PC-9 (cell line): ENCODE results near the gene IER5L. TPM values are rescaled to one million over a fixed set of nuclear protein-coding genes. Genes with fewer than 3 reads are reported as not detected.
"Not testable (repeated sequence)": the region's sequence is repeated elsewhere in the genome, so short reads cannot be mapped to it uniquely, and the experiment has no call there.

Experiments used
- BruUV-seq: library from RNA; stranded (reverse); fragments of 400-500 nt; replicated peaks from 2 replicates; lab custom pipeline; 2021; lab: Mats Ljungman, UMichigan
- CTCF ChIA-PET: fragments of 300-600 bp; sonication (Branson Sonifier 250); formaldehyde crosslinking; loops from one replicate; lab custom pipeline; 2022; ENCODE audit warnings: antibody characterized with exemption; lab: Charles Lee
- POLR2A ChIA-PET: fragments of 300-600 bp; sonication (Branson Sonifier 250); formaldehyde crosslinking; loops from one replicate; lab custom pipeline; 2022; ENCODE audit warnings: antibody characterized with exemption; ENCODE audit not compliant: unreplicated experiment; lab: Charles Lee
- DNase-seq, 2 experiments: peaks; one replicate each; pipeline versions ENCODE4 v3.0.0 to v3.0.0-alpha.2; 2015 to 2022; ENCODE audit warnings: mixed read lengths in 1 of 2
- H2AFZ ChIP-seq: fragments of 200-600 bp; sonication (generic); 2 replicates; pipeline ENCODE4 v1.8.1; 2017; ENCODE audit warnings: antibody characterized with exemption
- H3F3A ChIP-seq: fragments of 200-600 bp; sonication (generic); 2 replicates; pipeline ENCODE4 v1.8.1; 2017; ENCODE audit warnings: antibody characterized with exemption, mild to moderate bottlenecking, low read depth; ENCODE audit not compliant: insufficient read depth
- H3K27ac ChIP-seq: fragments of 200-600 bp; sonication (generic); 2 replicates; pipeline ENCODE4 v1.6.1; 2016; ENCODE audit warnings: mixed run types
- H3K27me3 ChIP-seq: fragments of 200-600 bp; sonication (generic); 2 replicates; pipeline ENCODE4 v1.6.1; 2016; ENCODE audit warnings: low read depth, mixed run types; ENCODE audit not compliant: insufficient read depth
- H3K36me3 ChIP-seq: fragments of 200-600 bp; sonication (generic); 2 replicates; pipeline ENCODE4 v1.6.1; 2016; ENCODE audit warnings: low read depth, mixed run types
- H3K4me1 ChIP-seq: fragments of 200-600 bp; sonication (generic); replicated peaks from 2 replicates; pipeline ENCODE4 v1.6.1; 2016; ENCODE audit warnings: mixed run types; ENCODE audit not compliant: insufficient read depth
- H3K4me2 ChIP-seq: fragments of 200-600 bp; sonication (generic); 2 replicates; pipeline ENCODE4 v1.6.1; 2017; ENCODE audit warnings: mixed run types
- H3K4me3 ChIP-seq: fragments of 200-600 bp; sonication (generic); 2 replicates; pipeline ENCODE4 v1.6.1; 2016; ENCODE audit warnings: mixed run types
- H3K79me2 ChIP-seq: fragments of 200-600 bp; sonication (generic); 2 replicates; pipeline ENCODE4 v1.6.1; 2017; ENCODE audit warnings: low read depth, mixed run types
- H3K9me2 ChIP-seq: fragments of 200-600 bp; sonication (generic); 2 replicates; pipeline ENCODE4 v1.8.1; 2017; ENCODE audit warnings: mild to moderate bottlenecking; ENCODE audit not compliant: insufficient read depth
- H3K9me3 ChIP-seq: fragments of 200-600 bp; sonication (generic); 2 replicates; pipeline ENCODE4 v1.8.1; 2016; ENCODE audit warnings: low read depth; ENCODE audit not compliant: insufficient read depth
- H4K20me1 ChIP-seq: fragments of 200-600 bp; sonication (generic); 2 replicates; pipeline ENCODE4 v1.8.1; 2017; ENCODE audit not compliant: insufficient read depth
- CTCF ChIP-seq: fragments of 200-600 bp; sonication (generic); conservative IDR thresholded peaks from 2 replicates; pipeline ENCODE4 v1.6.1; 2017; ENCODE audit warnings: mixed run types, antibody characterized with exemption, mild to moderate bottlenecking, moderate library complexity
- EZH2 ChIP-seq: fragments of 200-600 bp; sonication (generic); IDR thresholded peaks from 2 replicates; pipeline ENCODE4 v1.8.0; 2017; ENCODE audit warnings: antibody characterized with exemption, low read depth
- intact Hi-C: fragments of 100-400 bp; cut with micrococcal nuclease; formaldehyde crosslinking; loops from one replicate; pipeline ENCODE4 v1.10.0; 2022; ENCODE audit not compliant: unreplicated experiment
- total RNA-seq: library from RNA; stranded (reverse); gene quantifications from 2 replicates; pipeline ENCODE4 v1.2.3, GENCODE V29; 2021

IER5L gene
- total RNA-seq, 1 experiment from 2014 or later: 37.3 TPM

- CTCF ChIA-PET: interaction anchor here (0.5 to 2.1 kb wide), 4 partner anchors 9 to 494 kb away, joined by 3 to 18 read pairs (median 5); no protein-coding TSS in a partner anchor
These were observed 47.3 kb downstream of the IER5L start for GRCh38 chr9:129130791-129131190.

GRCh38 chr9:129130271-129130670, 47.8 kb downstream of the IER5L start:
- H3K9me3 ChIP-seq, DNase-seq, H3K4me1 ChIP-seq, H2AFZ ChIP-seq, H3K27ac ChIP-seq, H3K79me2 ChIP-seq, H3K4me3 ChIP-seq, H3K27me3 ChIP-seq, H3K4me2 ChIP-seq, BruUV-seq, H3K36me3 ChIP-seq, H4K20me1 ChIP-seq, H3K9me2 ChIP-seq: not testable (repeated sequence)
- H3F3A ChIP-seq: peaks cover 12% of the 10 kb centered on the region
- ChIA-PET CTCF (interaction anchor here (0.6 to 2.1 kb wide), 3 partner anchors 10 to 494 kb away, joined by 3 to 18 read pairs (median 4); no protein-coding TSS in a partner anchor), POLR2A (interaction anchor here (0.6 kb wide), 2 partner anchors 487 to 614 kb away, joined by 3 to 7 read pairs; no protein-coding TSS in a partner anchor)
- intact Hi-C loops: loop anchor here (2.0 to 5.0 kb wide), 2 partner anchors 481 to 662 kb away; no protein-coding TSS in a partner anchor

More at GRCh38 chr9:129130791-129131190, 47.3 kb downstream of the IER5L start:
- H3F3A ChIP-seq: peaks cover 10% of the 10 kb centered on the region; the same call in 1 of the 2 replicates
- H4K20me1 ChIP-seq: no peaks in the 10 kb centered on the region
- TF ChIP-seq EZH2: no peak
- no peak for TF ChIP-seq CTCF
- H3K27ac ChIP-seq: no peak overlapping the region
- BruUV-seq: no TSS peak
- no peaks in the 10 kb centered on the region for H3K9me3 ChIP-seq
- POLR2A ChIA-PET: interaction anchor here (0.6 kb wide), 1 partner anchor 613 kb away, joined by 3 read pairs; no protein-coding TSS in a partner anchor
- H3K4me1 ChIP-seq: peaks cover 1% of the 10 kb centered on the region; the same call in 1 of the 2 replicates
- H3K4me2 ChIP-seq: no peak overlapping the region
- H3K9me2 ChIP-seq: no peaks in the 10 kb centered on the region
- no peaks in the 10 kb centered on the region; the same call in 1 of the 2 replicates for H3K36me3 ChIP-seq
- DNase-seq: no peak
- H3K27me3 ChIP-seq: no peaks in the 10 kb centered on the region
- intact Hi-C loops: loop anchor here (2.0 to 5.0 kb wide), 2 partner anchors 480 to 662 kb away; no protein-coding TSS in a partner anchor
- no peaks in the 10 kb centered on the region for H3K79me2 ChIP-seq
- H3K4me3 ChIP-seq: no peak overlapping the region
- no peak overlapping the region for H2AFZ ChIP-seq

GRCh38 chr9:129128689-129129088, 49.4 kb downstream of the IER5L start:
- H3K4me3 ChIP-seq: no peak overlapping the region
- peaks cover 19% of the 10 kb centered on the region for H3F3A ChIP-seq
- H3K4me1 ChIP-seq: peaks cover 17% of the 10 kb centered on the region
- ChIA-PET CTCF (interaction anchor here (0.7 kb wide), 1 partner anchor 1923 kb away, joined by 3 read pairs; no protein-coding TSS in a partner anchor), POLR2A (interaction anchor here (0.7 kb wide), 1 partner anchor 645 kb away, joined by 6 read pairs; no protein-coding TSS in a partner anchor)
- BruUV-seq: no TSS peak
- H3K9me3 ChIP-seq: no peaks in the 10 kb centered on the region
- no peak overlapping the region for H3K4me2 ChIP-seq
- intact Hi-C loops: no loop called here
- H3K27ac ChIP-seq: no peak overlapping the region
- no peaks in the 10 kb centered on the region for H3K79me2 ChIP-seq
- H3K36me3 ChIP-seq: no peaks in the 10 kb centered on the region; the same call in 1 of the 2 replicates
- H4K20me1 ChIP-seq: no peaks in the 10 kb centered on the region
- H3K27me3 ChIP-seq: no peaks in the 10 kb centered on the region
- TF ChIP-seq CTCF (no peak), EZH2 (no peak)
- H3K9me2 ChIP-seq: no peaks in the 10 kb centered on the region
- DNase-seq: no peak
- H2AFZ ChIP-seq: no peak overlapping the region
